SK-N-SH (cell line): ENCODE measurements around the gene DCAF6. TPM values are rescaled to one million over a fixed set of nuclear protein-coding genes. Genes with fewer than 3 reads are reported as not detected.

ENCODE experiments used
- CTCF ChIA-PET: fragments of 300-600, 350-600 bp; formaldehyde crosslinking; extraction: SDS; loops from one replicate; lab custom pipeline; 2021; lab: Yijun Ruan, JAX
- POLR2A ChIA-PET: fragments of 350-600 bp; sonication (Branson Sonifier 250); formaldehyde crosslinking; extraction: SDS; loops from one replicate; lab custom pipeline; 2020; ENCODE audit warnings: antibody characterized with exemption, inconsistent platforms; lab: Yijun Ruan, JAX
- DNase-seq: peaks from one replicate; pipeline ENCODE4 v3.0.0; 2012
- H2AFZ ChIP-seq: fragments of 200-600 bp; sonication (generic); 2 replicates; pipeline ENCODE4 v1.8.1; 2016; ENCODE audit warnings: antibody characterized with exemption, mild to moderate bottlenecking, low read depth
- H3F3A ChIP-seq: fragments of 200-600 bp; sonication (generic); replicated peaks from 2 replicates; pipeline ENCODE3; 2016; ENCODE audit warnings: antibody characterized with exemption, mild to moderate bottlenecking; ENCODE audit not compliant: insufficient read depth
- H3K27ac ChIP-seq, 2 experiments: fragments of 200-500 bp in 1 of 2; fragments of 200-600 bp in 1 of 2; sonication (Bioruptor generic) in 1 of 2; sonication (generic), shearing (Covaris generic) in 1 of 2; 2 replicates each; pipeline versions ENCODE4 v1.5.1 to v1.6.1; 2014 to 2016; ENCODE audit warnings: low read depth in 2 of 2, inconsistent platforms in 1 of 2, low read length in 1 of 2, mild to moderate bottlenecking in 1 of 2, mixed read lengths in 1 of 2
- H3K27me3 ChIP-seq: fragments of 200-600 bp; sonication (generic), shearing (Covaris generic); 2 replicates; pipeline ENCODE4 v1.6.1; 2016; ENCODE audit warnings: mixed run types; ENCODE audit not compliant: insufficient read depth
- H3K36me3 ChIP-seq, 2 experiments: fragments of 200-500 bp in 1 of 2; fragments of 200-600 bp in 1 of 2; sonication (Bioruptor generic) in 1 of 2; sonication (generic) in 1 of 2; replicated peaks in 1 of 2; 2 replicates each; pipeline versions ENCODE3 to v1.5.1; 2014 to 2016; ENCODE audit warnings: low read length in 1 of 2, mild to moderate bottlenecking in 1 of 2; ENCODE audit not compliant: insufficient read depth in 2 of 2, control insufficient read depth in 1 of 2
- H3K4me1 ChIP-seq, 2 experiments: fragments of 200-500 bp in 1 of 2; fragments of 200-600 bp in 1 of 2; sonication (Bioruptor generic) in 1 of 2; sonication (generic), shearing (Covaris generic) in 1 of 2; 2 replicates each; pipeline versions ENCODE4 v1.5.1 to v1.6.1; 2014 to 2016; ENCODE audit warnings: low read depth in 1 of 2, low read length in 1 of 2, mixed run types in 1 of 2; ENCODE audit not compliant: insufficient read depth in 2 of 2, control insufficient read depth in 1 of 2
- H3K4me2 ChIP-seq: fragments of 200-600 bp; sonication (generic), shearing (Covaris generic); 2 replicates; pipeline ENCODE4 v1.6.1; 2017; ENCODE audit warnings: mixed run types
- H3K4me3 ChIP-seq, 2 experiments: fragments of 200-500 bp in 1 of 2; fragments of 200-600 bp in 1 of 2; sonication (Bioruptor generic) in 1 of 2; sonication (generic), shearing (Covaris generic) in 1 of 2; 2 replicates each; pipeline versions ENCODE4 v1.5.1 to v1.8.1; 2014 to 2016; ENCODE audit warnings: low read depth in 2 of 2, inconsistent platforms in 1 of 2, low read length in 1 of 2, mild to moderate bottlenecking in 1 of 2, mixed read lengths in 1 of 2, moderate library complexity in 1 of 2
- H3K79me2 ChIP-seq: fragments of 200-600 bp; sonication (generic); 2 replicates; pipeline ENCODE4 v1.8.1; 2017; ENCODE audit warnings: mild to moderate bottlenecking; ENCODE audit not compliant: insufficient read depth
- H3K9ac ChIP-seq: fragments of 200-600 bp; sonication (generic); 2 replicates; pipeline ENCODE4 v1.6.1; 2017; ENCODE audit warnings: mixed run types
- H3K9me2 ChIP-seq: fragments of 200-600 bp; sonication (generic); 2 replicates; pipeline ENCODE4 v1.6.1; 2017; ENCODE audit warnings: mixed run types
- H3K9me3 ChIP-seq: fragments of 200-600 bp; sonication (generic); 2 replicates; pipeline ENCODE4 v1.6.1; 2017; ENCODE audit warnings: mixed run types, mild to moderate bottlenecking, moderate library complexity
- H4K20me1 ChIP-seq: fragments of 200-600 bp; sonication (generic); 2 replicates; pipeline ENCODE4 v1.6.1; 2017; ENCODE audit warnings: mild to moderate bottlenecking, mixed run types; ENCODE audit not compliant: insufficient read depth
- CTCF ChIP-seq: fragments of 200-600 bp; sonication (generic); IDR thresholded peaks from 2 replicates; pipeline ENCODE4 v1.6.1; 2017; ENCODE audit warnings: antibody characterized with exemption, mild to moderate bottlenecking, moderate library complexity
- EZH2phosphoT487 ChIP-seq: fragments of 200-600 bp; sonication (generic); IDR thresholded peaks from 2 replicates; pipeline ENCODE4 v1.6.1; 2017; ENCODE audit warnings: low read depth, mixed run types, mild to moderate bottlenecking, antibody characterized with exemption, moderate library complexity, borderline replicate concordance
- GABPA ChIP-seq: IDR thresholded peaks from 2 replicates; pipeline ENCODE4 v1.4.0; 2012; ENCODE audit warnings: low read depth, mild to moderate bottlenecking
- GATA2 ChIP-seq: sonication (generic); formaldehyde crosslinking; IDR thresholded peaks from 2 replicates; pipeline ENCODE4 v1.5.0; 2020; ENCODE audit warnings: mild to moderate bottlenecking, missing genetic modification reagents
- IRF3 ChIP-seq: fragments of 150-350 bp; IDR thresholded peaks from 2 replicates; pipeline ENCODE4 v1.6.1; 2016; ENCODE audit warnings: mild to moderate bottlenecking, low read depth, low read length
- JUND ChIP-seq: IDR thresholded peaks from 2 replicates; pipeline ENCODE4 v1.4.0; 2012
- MAX ChIP-seq: IDR thresholded peaks from 2 replicates; pipeline ENCODE4 v1.4.0; 2012; ENCODE audit warnings: low read depth
- MEF2A ChIP-seq: IDR thresholded peaks from 2 replicates; pipeline ENCODE4 v1.4.0; 2012; ENCODE audit warnings: low read depth, borderline replicate concordance
- MXI1 ChIP-seq: IDR thresholded peaks from 2 replicates; pipeline ENCODE4 v1.6.1; 2012; ENCODE audit warnings: mild to moderate bottlenecking, low read depth, low read length, improper control_type of control experiment
- RCOR1 ChIP-seq: fragments of 150-350 bp; IDR thresholded peaks from 2 replicates; pipeline ENCODE4 v1.6.1; 2017; ENCODE audit warnings: antibody characterized with exemption, low read length
- REST ChIP-seq: IDR thresholded peaks from 2 replicates; pipeline ENCODE4 v1.6.1; 2012; ENCODE audit warnings: mild to moderate bottlenecking, low read depth, low read length, moderate library complexity
- RXRA ChIP-seq: IDR thresholded peaks from 2 replicates; pipeline ENCODE4 v1.4.0; 2012; ENCODE audit warnings: low read depth, mild to moderate bottlenecking, borderline replicate concordance
- TAF1 ChIP-seq: IDR thresholded peaks from 2 replicates; pipeline ENCODE4 v1.6.1; 2012; ENCODE audit warnings: low read depth, mild to moderate bottlenecking, low read length, moderate library complexity, borderline replicate concordance
- TCF12 ChIP-seq: IDR thresholded peaks from 2 replicates; pipeline ENCODE4 v1.4.0; 2012
- TEAD4 ChIP-seq: IDR thresholded peaks from 2 replicates; pipeline ENCODE4 v1.4.0; 2012; ENCODE audit warnings: mild to moderate bottlenecking, borderline replicate concordance; ENCODE audit not compliant: insufficient read depth
- USF1 ChIP-seq: IDR thresholded peaks from 2 replicates; pipeline ENCODE4 v1.4.0; 2012; ENCODE audit warnings: low read depth, borderline replicate concordance
- YY1 ChIP-seq: IDR thresholded peaks from 2 replicates; pipeline ENCODE4 v1.4.0; 2012; ENCODE audit warnings: low read depth, mild to moderate bottlenecking
- ZBTB33 ChIP-seq: IDR thresholded peaks from 2 replicates; pipeline ENCODE4 v1.4.0; 2012; ENCODE audit warnings: low read depth, borderline replicate concordance
- WGBS: methylation state at CpG from one replicate; pipeline ENCODE4 v1.1.6; 2017; ENCODE audit warnings: low lambda C conversion rate; 5-methylcytosine and 5-hydroxymethylcytosine counted together
- polyA plus RNA-seq, 3 experiments: library from polyadenylated mRNA; depleted of rRNA; stranded (reverse); fragments of >200 nt; gene quantifications; 2 replicates each; pipeline ENCODE4 v1.2.3, GENCODE V29; 2012

DCAF6 gene
- polyA plus RNA-seq, 1 of the 3 experiments (the other 2 are of a cell fraction): 31.3 TPM

GRCh38 chr1:167924543-167925231 lies 11.8 kb upstream of the DCAF6 start:
- no peaks in the 10 kb centered on the region for H4K20me1 ChIP-seq
- no peak for DNase-seq
- no peak overlapping the region for H3K9ac ChIP-seq
- no peak overlapping the region for H3K4me2 ChIP-seq
- POLR2A ChIA-PET: no interaction called here
- TF ChIP-seq REST: no peak
- no peak for TF ChIP-seq YY1
- no peak for TF ChIP-seq CTCF
- TF ChIP-seq GATA2 (CRISPR knock-in tag): no peak
- TF ChIP-seq JUND: no peak
- TF ChIP-seq MXI1: no peak
- TF ChIP-seq TAF1: no peak
- no peak for TF ChIP-seq IRF3
- TF ChIP-seq USF1: no peak
- TF ChIP-seq RCOR1: no peak
- no peak for TF ChIP-seq ZBTB33
- no peak for TF ChIP-seq TCF12
- no peak for TF ChIP-seq GABPA
- TF ChIP-seq TEAD4: no peak
- TF ChIP-seq RXRA: no peak
- no peak for TF ChIP-seq MAX
- no peak for TF ChIP-seq MEF2A
- TF ChIP-seq EZH2phosphoT487: no peak
- no peaks in the 10 kb centered on the region for H3K9me2 ChIP-seq
- no peak overlapping the region for H3K27ac ChIP-seq
- CTCF ChIA-PET: interaction anchor here (0.6 kb wide), 1 partner anchor 37 kb away, joined by 3 read pairs; no protein-coding TSS in a partner anchor
- H2AFZ ChIP-seq: no peak overlapping the region
- H3K4me1 ChIP-seq: peaks cover 0 to 3% of the 10 kb centered on the region in 2 experiments; a peak in 3 of 4 replicates
- H3K36me3 ChIP-seq: peaks cover 0 to 8% of the 10 kb centered on the region in 2 experiments
- H3K9me3 ChIP-seq: no peaks in the 10 kb centered on the region
- peaks cover 36% of the 10 kb centered on the region for H3K79me2 ChIP-seq
- H3K4me3 ChIP-seq: no peak overlapping the region
- peaks cover 7% of the 10 kb centered on the region for H3F3A ChIP-seq
- 94% methylated on average over 2 of the region's 2 CpGs for WGBS
- H3K27me3 ChIP-seq: no peaks in the 10 kb centered on the region
